Right lobe of liver (tissue), 6 donors: ENCODE results near the gene CPM. TPM values are rescaled to one million over a fixed set of nuclear protein-coding genes. Genes with fewer than 3 reads are reported as not detected.

Experiments
- ATAC-seq, 4 donors: fragments of 200-7000 bp; cut with Tn5 transposase; one replicate each; pipeline ENCODE4 v1.9.1; 2020; ENCODE audit warnings: mild to moderate bottlenecking in 4 of 4, moderate library complexity in 4 of 4
- DNase-seq, 3 donors: peaks; one replicate each; pipeline ENCODE4 v3.0.0-alpha.2; 2020
- H3K27ac ChIP-seq, 3 donors: fragments of 200-600 bp; one replicate each; pipeline ENCODE4 v1.8.0; 2022
- H3K27me3 ChIP-seq, 2 donors: fragments of 200-600 bp; one replicate each; pipeline ENCODE4 v1.8.0; 2022
- H3K36me3 ChIP-seq, 4 donors: fragments of 200-600 bp; sonication (generic) in 1 of 4; one replicate each; pipeline versions ENCODE4 v1.5.1 to v1.8.0; 2017 to 2022; ENCODE audit warnings: control low read depth in 1 of 4
- H3K4me1 ChIP-seq, 4 donors: fragments of 200-600 bp; sonication (generic) in 1 of 4; one replicate each; pipeline versions ENCODE4 v1.5.1 to v1.8.0; 2017 to 2022; ENCODE audit warnings: control low read depth in 1 of 4
- H3K4me3 ChIP-seq, 3 donors: fragments of 200-600 bp; one replicate each; pipeline ENCODE4 v1.8.0; 2022
- H3K9me3 ChIP-seq, 4 donors: fragments of 200-600 bp; sonication (generic) in 1 of 4; one replicate each; pipeline versions ENCODE4 v1.5.1 to v1.8.0; 2017 to 2022; ENCODE audit warnings: control low read depth in 1 of 4
- POLR2A ChIP-seq: fragments of 450-650 bp; IDR thresholded peaks from one replicate; pipeline ENCODE4 v1.6.1; 2017; ENCODE audit warnings: antibody characterized with exemption, mild to moderate bottlenecking
- WGBS: methylation state at CpG from one replicate; pipeline ENCODE4 v1.1.6; 2018; ENCODE audit warnings: low coverage, low lambda C conversion rate; ENCODE audit not compliant: insufficient coverage; ENCODE audit errors: missing lambda C conversion rate; 5-methylcytosine and 5-hydroxymethylcytosine counted together
- intact Hi-C, 2 donors: fragments of 100-400 bp; cut with DNase I; formaldehyde crosslinking; loops; one replicate each; pipeline versions ENCODE4 v1.11.2 to v1.14.1; 2022
- total RNA-seq, 6 experiments: library from RNA; depleted of rRNA in 2 of 6; stranded (reverse); fragments of >200 nt in 2 of 6; fragmentation: NEBNext Ultra II Directional in 3 of 6; extraction: Animal tissue kit (Norgen Biotek cat#: 25700) in 3 of 6; gene quantifications; one replicate each; pipeline versions ENCODE4 v1.1.0 to v1.2.4, GENCODE V29; 2016 to 2023
- TF ChIP-seq, protein P1 (sequence below), 4 donors: fragments of 200-600 bp in 3 of 4; fragments of 450-650 bp in 1 of 4; IDR thresholded peaks; one replicate each; pipeline versions ENCODE4 v1.5.1 to v1.8.0; 2016 to 2022; ENCODE audit warnings: antibody characterized with exemption in 4 of 4, mild to moderate bottlenecking in 2 of 4
- donor health status: DM: no; HTN: yes; CAD: no.
- donor health status: DM: no; HTN: no; CAD: no.
- donor health status: DM: no; HTN: no; CAD: no.
- donor health status: DM: no; HTN: yes; CAD: no.
- donor health status: DM: no; HTN: yes; CAD: no.

The CPM gene
- total RNA-seq, 6 experiments from 2014 or later, result 34.6 to 91.6 (median 50.0) TPM

- intact Hi-C loops, result no loop called here
- H3K4me3 ChIP-seq, result no peak overlapping the region
- H3K4me1 ChIP-seq, result peaks cover 0 to 5% (median 2%) of the 10 kb centered on the region in 4 donors
- no peaks in the 10 kb centered on the region for H3K9me3 ChIP-seq
- ATAC-seq (no peak), DNase-seq (no peak)
- H3K27me3 ChIP-seq, result no peaks in the 10 kb centered on the region
- 55% methylated on average over 1 of the region's 1 CpG for WGBS
- no peak for TF ChIP-seq POLR2A
- TF ChIP-seq, protein P1, sequence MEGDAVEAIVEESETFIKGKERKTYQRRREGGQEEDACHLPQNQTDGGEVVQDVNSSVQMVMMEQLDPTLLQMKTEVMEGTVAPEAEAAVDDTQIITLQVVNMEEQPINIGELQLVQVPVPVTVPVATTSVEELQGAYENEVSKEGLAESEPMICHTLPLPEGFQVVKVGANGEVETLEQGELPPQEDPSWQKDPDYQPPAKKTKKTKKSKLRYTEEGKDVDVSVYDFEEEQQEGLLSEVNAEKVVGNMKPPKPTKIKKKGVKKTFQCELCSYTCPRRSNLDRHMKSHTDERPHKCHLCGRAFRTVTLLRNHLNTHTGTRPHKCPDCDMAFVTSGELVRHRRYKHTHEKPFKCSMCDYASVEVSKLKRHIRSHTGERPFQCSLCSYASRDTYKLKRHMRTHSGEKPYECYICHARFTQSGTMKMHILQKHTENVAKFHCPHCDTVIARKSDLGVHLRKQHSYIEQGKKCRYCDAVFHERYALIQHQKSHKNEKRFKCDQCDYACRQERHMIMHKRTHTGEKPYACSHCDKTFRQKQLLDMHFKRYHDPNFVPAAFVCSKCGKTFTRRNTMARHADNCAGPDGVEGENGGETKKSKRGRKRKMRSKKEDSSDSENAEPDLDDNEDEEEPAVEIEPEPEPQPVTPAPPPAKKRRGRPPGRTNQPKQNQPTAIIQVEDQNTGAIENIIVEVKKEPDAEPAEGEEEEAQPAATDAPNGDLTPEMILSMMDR (IDR thresholded peaks at IDR 0.05), result no peak
- H3K36me3 ChIP-seq, result no peaks in the 10 kb centered on the region
- H3K27ac ChIP-seq, result no peak overlapping the region
These were observed 14.0 kb downstream of the CPM start for GRCh38 chr12:68918960-68919359.

DNA sequence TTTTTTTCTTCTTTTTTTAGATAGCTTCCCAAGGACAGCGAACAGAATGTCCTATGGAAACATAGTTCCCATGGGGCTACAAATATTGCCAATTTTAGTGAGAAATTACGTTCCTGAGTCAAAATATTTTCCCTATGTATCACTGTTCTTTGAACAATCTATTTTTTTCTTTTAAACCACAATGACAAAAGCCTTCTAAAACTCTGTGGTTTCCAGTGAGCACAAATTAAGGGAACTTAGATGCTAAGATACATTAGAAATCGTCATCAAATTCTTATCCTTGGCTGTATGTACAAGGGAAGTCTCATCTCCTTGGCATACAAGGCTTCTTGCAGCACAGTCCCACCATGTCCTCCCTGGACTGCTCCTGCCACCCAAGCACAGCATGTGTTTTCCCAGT is 17.9 kb downstream of the CPM start:
- no peaks in the 10 kb centered on the region for H3K36me3 ChIP-seq
- ATAC-seq, result no peak
- H3K27ac ChIP-seq, result no peak overlapping the region
- no peak for DNase-seq
- intact Hi-C loops, result no loop called here
- H3K4me1 ChIP-seq, result peaks cover 0 to 2% (median 0%) of the 10 kb centered on the region in 4 donors
- 70% methylated on average over 3 of the region's 3 CpGs for WGBS
- no peaks in the 10 kb centered on the region for H3K9me3 ChIP-seq
- no peak overlapping the region for H3K4me3 ChIP-seq
- TF ChIP-seq, protein P1 (IDR thresholded peaks at IDR 0.05), result no peak
- TF ChIP-seq POLR2A, result no peak
- no peaks in the 10 kb centered on the region for H3K27me3 ChIP-seq

DNA sequence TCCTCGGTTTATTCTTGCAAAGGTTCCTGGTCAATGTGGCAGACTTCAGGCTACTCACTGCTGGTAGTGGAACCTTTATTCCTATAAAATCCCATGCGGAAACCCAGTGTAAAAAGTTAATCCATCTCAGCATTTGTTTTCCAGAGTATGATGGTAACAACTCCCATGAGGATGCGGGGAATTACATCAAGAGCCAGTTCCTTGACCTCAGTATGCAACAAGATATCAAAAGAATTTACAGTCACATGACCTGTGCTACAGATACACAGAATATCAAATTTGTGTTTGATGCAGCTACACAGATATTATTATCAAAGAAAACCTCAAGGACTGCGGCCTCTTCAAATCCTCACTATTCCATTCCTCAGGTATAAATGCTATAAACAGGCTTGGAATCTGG is 19.3 kb downstream of the CPM start:
- ATAC-seq, result no peak

GRCh38 chr12:68912916-68913315 is 20.1 kb downstream of the CPM start:
- intact Hi-C loops, result no loop called here
- DNase-seq, result no peak
- Histone ChIP-seq H3K9me3 (no peaks in the 10 kb centered on the region), H3K4me1 (peaks cover 0 to 2% (median 0%) of the 10 kb centered on the region in 4 donors), H3K4me3 (no peak overlapping the region), H3K27ac (no peak overlapping the region), H3K27me3 (no peaks in the 10 kb centered on the region), H3K36me3 (no peaks in the 10 kb centered on the region)
- TF ChIP-seq, protein P1 (IDR thresholded peaks at IDR 0.05), result no peak
- no peak for TF ChIP-seq POLR2A
- peak in 1 of 4 donors; percentile 27 for ATAC-seq
- WGBS, result no CpG with 5 or more reads among the region's 2 CpGs

More for the DNA sequence above, 19.3 kb downstream of the CPM start:
- H3K4me1 ChIP-seq, result peaks cover 0 to 2% (median 0%) of the 10 kb centered on the region in 4 donors
- DNase-seq, result no peak
- H3K36me3 ChIP-seq, result no peaks in the 10 kb centered on the region
- no peak for TF ChIP-seq POLR2A
- TF ChIP-seq, protein P1 (IDR thresholded peaks at IDR 0.05), result no peak
- no peaks in the 10 kb centered on the region for H3K27me3 ChIP-seq
- intact Hi-C loops, result no loop called here
- 90% methylated on average over 4 of the region's 4 CpGs for WGBS
- H3K27ac ChIP-seq, result no peak overlapping the region
- no peak overlapping the region for H3K4me3 ChIP-seq
- H3K9me3 ChIP-seq, result no peaks in the 10 kb centered on the region
